GM23338 (cell line): Measurements from ENCODE around the gene ULBP3. TPM values are rescaled to one million over a fixed set of nuclear protein-coding genes. Genes with fewer than 3 reads are reported as not detected.

Experiments
- ATAC-seq: fragments of 200-7000 bp; cut with Tn5 transposase; 3 replicates; pipeline ENCODE4 v1.9.1; 2020
- DNase-seq: peaks from one replicate; pipeline ENCODE4 v3.0.0-alpha.2; 2015; ENCODE audit warnings: low spot score
- H2AFZ ChIP-seq: fragments of 200-600 bp; sonication (generic); 2 replicates; pipeline ENCODE4 v1.8.0; 2016; ENCODE audit warnings: antibody characterized with exemption, mild to moderate bottlenecking, moderate library complexity
- H3F3A ChIP-seq: fragments of 200-600 bp; sonication (generic); replicated peaks from 2 replicates; pipeline ENCODE4 v1.8.0; 2017; ENCODE audit warnings: antibody characterized with exemption, mixed run types, low read depth
- H3K27ac ChIP-seq: fragments of 200-600 bp; sonication (generic); 2 replicates; pipeline ENCODE4 v1.6.1; 2016; ENCODE audit warnings: low read depth
- H3K27me3 ChIP-seq: fragments of 200-600 bp; sonication (generic); 2 replicates; pipeline ENCODE4 v1.8.0; 2016; ENCODE audit warnings: mild to moderate bottlenecking, mixed run types, moderate library complexity; ENCODE audit not compliant: insufficient read depth
- H3K36me3 ChIP-seq: fragments of 200-600 bp; sonication (generic); 2 replicates; pipeline ENCODE4 v1.8.0; 2016; ENCODE audit warnings: mild to moderate bottlenecking; ENCODE audit not compliant: insufficient read depth
- H3K4me1 ChIP-seq: fragments of 200-600 bp; sonication (generic); 2 replicates; pipeline ENCODE4 v1.8.0; 2016; ENCODE audit warnings: mild to moderate bottlenecking, moderate library complexity; ENCODE audit not compliant: insufficient read depth
- H3K4me2 ChIP-seq: fragments of 200-600 bp; sonication (generic); 2 replicates; pipeline ENCODE4 v1.7.1; 2017; ENCODE audit warnings: mixed run types
- H3K4me3 ChIP-seq: fragments of 200-600 bp; sonication (generic); 2 replicates; pipeline ENCODE4 v1.6.1; 2016; ENCODE audit warnings: mixed run types
- H3K79me2 ChIP-seq: fragments of 200-600 bp; sonication (generic); replicated peaks from 2 replicates; pipeline ENCODE4 v1.8.0; 2017; ENCODE audit warnings: mild to moderate bottlenecking; ENCODE audit not compliant: insufficient read depth
- H3K9me2 ChIP-seq: fragments of 200-600 bp; sonication (generic); 2 replicates; pipeline ENCODE4 v1.8.0; 2017; ENCODE audit not compliant: insufficient read depth
- H4K20me1 ChIP-seq: fragments of 200-600 bp; sonication (generic); replicated peaks from 2 replicates; pipeline ENCODE4 v1.8.0; 2017; ENCODE audit warnings: mild to moderate bottlenecking; ENCODE audit not compliant: insufficient read depth
- H3K27ac Mint-ChIP-seq: 2 replicates; pipeline ENCODE4 v1.8.0; 2020; ENCODE audit warnings: inconsistent platforms, mild to moderate bottlenecking, moderate library complexity, mixed read lengths
- H3K27me3 Mint-ChIP-seq: 3 replicates; pipeline ENCODE4 v1.8.0; 2022; ENCODE audit warnings: low read depth, mild to moderate bottlenecking, moderate library complexity, mixed read lengths, inconsistent platforms; ENCODE audit not compliant: insufficient read depth, poor library complexity
- H3K36me3 Mint-ChIP-seq: 3 replicates; pipeline ENCODE4 v1.8.0; 2021; ENCODE audit warnings: low read depth, mild to moderate bottlenecking, inconsistent platforms, moderate library complexity, mixed read lengths
- H3K4me1 Mint-ChIP-seq: 3 replicates; pipeline ENCODE4 v1.8.0; 2020; ENCODE audit warnings: mild to moderate bottlenecking, inconsistent platforms, mixed read lengths
- H3K4me3 Mint-ChIP-seq: 3 replicates; pipeline ENCODE4 v1.8.0; 2021; ENCODE audit warnings: moderate library complexity, mild to moderate bottlenecking, inconsistent platforms, mixed read lengths
- H3K9me3 Mint-ChIP-seq: 3 replicates; pipeline ENCODE4 v1.8.0; 2020; ENCODE audit warnings: moderate library complexity, mild to moderate bottlenecking, inconsistent platforms, mixed read lengths
- CREB1 ChIP-seq: fragments of 250-450 bp; sonication (Bioruptor Pico); IDR thresholded peaks from 2 replicates; pipeline ENCODE4 v1.5.0; 2020; ENCODE audit warnings: low read depth, mild to moderate bottlenecking, moderate library complexity
- EZH2 ChIP-seq: fragments of 200-600 bp; sonication (generic); IDR thresholded peaks from one replicate; pipeline ENCODE4 v1.8.0; 2017; ENCODE audit warnings: antibody characterized with exemption, mild to moderate bottlenecking, low read depth; ENCODE audit not compliant: unreplicated experiment
- EZH2phosphoT487 ChIP-seq: fragments of 200-600 bp; sonication (generic); IDR thresholded peaks from one replicate; pipeline ENCODE4 v1.8.1; 2018; ENCODE audit warnings: antibody characterized with exemption; ENCODE audit not compliant: unreplicated experiment
- JUNB ChIP-seq: IDR thresholded peaks from one replicate; pipeline ENCODE4 v1.6.1; 2016; ENCODE audit warnings: antibody characterized with exemption; ENCODE audit not compliant: unreplicated experiment
- NANOG ChIP-seq: IDR thresholded peaks from 2 replicates; pipeline ENCODE4 v1.6.1; 2016; ENCODE audit warnings: antibody characterized with exemption, borderline replicate concordance
- POLR2AphosphoS5 ChIP-seq: IDR thresholded peaks from 2 replicates; pipeline ENCODE4 v1.6.1; 2016; ENCODE audit warnings: antibody characterized with exemption, low read depth
- REST ChIP-seq: IDR thresholded peaks from one replicate; pipeline ENCODE4 v1.6.1; 2018; ENCODE audit warnings: antibody characterized with exemption; ENCODE audit not compliant: unreplicated experiment
- STAT1 ChIP-seq: IDR thresholded peaks from one replicate; pipeline ENCODE4 v1.6.1; 2016; ENCODE audit warnings: antibody characterized with exemption; ENCODE audit not compliant: unreplicated experiment
- ZNF114 ChIP-seq: fragments of 250-450 bp; sonication (Bioruptor Pico); IDR thresholded peaks from 2 replicates; pipeline ENCODE4 v1.5.0; 2020; ENCODE audit warnings: mild to moderate bottlenecking, moderate library complexity
- ZNF331 ChIP-seq: fragments of 250-450 bp; sonication (Bioruptor Pico); IDR thresholded peaks from 2 replicates; pipeline ENCODE4 v1.5.0; 2020; ENCODE audit warnings: low read depth, mild to moderate bottlenecking, moderate library complexity
- polyA plus RNA-seq: library from polyadenylated mRNA; unstranded; fragments of >200 nt; fragmentation: Nextera tagmentation; extraction: Ambion mirVana; gene quantifications from 2 replicates; pipeline ENCODE4 v1.2.1, GENCODE V29; 2016
- total RNA-seq: library from RNA; depleted of rRNA; stranded (reverse); fragments of >200 nt; shearing (Covaris generic); gene quantifications from 2 replicates; pipeline ENCODE4 v1.2.3, GENCODE V29; 2014
- TF ChIP-seq, protein P1 (sequence below): fragments of 250-450 bp; sonication (Bioruptor Pico); IDR thresholded peaks from 2 replicates; pipeline ENCODE4 v1.5.0; 2020; ENCODE audit warnings: mild to moderate bottlenecking, moderate library complexity
- TF ChIP-seq, protein P2 (sequence below): IDR thresholded peaks from 2 replicates; pipeline ENCODE4 v1.6.1; 2016; ENCODE audit warnings: antibody characterized with exemption
- TF ChIP-seq, protein P3 (sequence below), 2 experiments: fragments of 200-600 bp in 1 of 2; sonication (generic) in 1 of 2; conservative IDR thresholded peaks; 2 replicates each; pipeline versions ENCODE4 v1.5.1 to v1.6.1; 2016 to 2017; ENCODE audit warnings: antibody characterized with exemption in 2 of 2, low read depth in 2 of 2, mild to moderate bottlenecking in 2 of 2, moderate library complexity in 1 of 2

ULBP3 gene
- total and polyA plus RNA-seq, 2 experiments from 2014 or later = 0.60 to 4.2 TPM

DNA sequence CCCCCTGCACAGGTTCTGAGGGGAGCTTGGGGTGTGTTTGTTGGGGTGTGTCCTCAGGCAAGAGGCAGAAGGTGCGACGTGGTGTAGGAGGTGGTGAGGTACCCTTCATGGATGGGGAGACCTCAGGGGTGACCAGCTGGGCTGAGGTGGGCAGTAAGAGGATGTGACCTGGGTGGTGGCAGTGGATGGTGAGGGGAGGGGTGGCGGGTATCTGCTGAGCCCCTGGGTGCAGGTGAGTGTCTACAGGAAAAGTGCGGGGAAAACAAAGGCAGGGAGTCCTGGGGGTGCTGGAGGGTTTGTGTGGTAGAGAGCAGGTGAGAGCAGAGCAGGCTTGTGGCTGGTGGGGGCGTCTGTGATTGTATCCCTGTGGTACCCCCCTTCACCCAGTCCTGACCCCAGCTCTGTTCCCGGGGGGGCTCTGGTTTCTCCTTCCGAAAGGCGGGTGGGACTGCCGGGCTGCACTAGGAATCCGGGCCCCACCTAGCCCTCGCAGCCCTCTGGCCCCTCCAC, 44.2 kb downstream of the ULBP3 start:
- Mint-ChIP-seq H3K4me1 (peaks cover 5% of the 10 kb centered on the region; the same call in 2 of the 3 replicates), H3K27me3 (peaks cover 31% of the 10 kb centered on the region), H3K27ac (no peak overlapping the region), H3K36me3 (no peaks in the 10 kb centered on the region), H3K9me3 (no peaks in the 10 kb centered on the region), H3K4me3 (no peak overlapping the region)
- Histone ChIP-seq H4K20me1 (no peaks in the 10 kb centered on the region), H3K79me2 (no peaks in the 10 kb centered on the region), H3K27me3 (peaks cover 55% of the 10 kb centered on the region), H3F3A (no peaks in the 10 kb centered on the region), H3K4me1 (peaks cover 10% of the 10 kb centered on the region), H3K4me2 (peak overlapping the region; percentile 85), H3K9me2 (no peaks in the 10 kb centered on the region), H2AFZ (peak overlapping the region; percentile 99), H3K4me3 (peak overlapping the region; percentile 62), H3K27ac (no peak overlapping the region), H3K36me3 (no peaks in the 10 kb centered on the region)
- no peak for ATAC-seq
- no peak for DNase-seq
- TF ChIP-seq, protein P1, sequence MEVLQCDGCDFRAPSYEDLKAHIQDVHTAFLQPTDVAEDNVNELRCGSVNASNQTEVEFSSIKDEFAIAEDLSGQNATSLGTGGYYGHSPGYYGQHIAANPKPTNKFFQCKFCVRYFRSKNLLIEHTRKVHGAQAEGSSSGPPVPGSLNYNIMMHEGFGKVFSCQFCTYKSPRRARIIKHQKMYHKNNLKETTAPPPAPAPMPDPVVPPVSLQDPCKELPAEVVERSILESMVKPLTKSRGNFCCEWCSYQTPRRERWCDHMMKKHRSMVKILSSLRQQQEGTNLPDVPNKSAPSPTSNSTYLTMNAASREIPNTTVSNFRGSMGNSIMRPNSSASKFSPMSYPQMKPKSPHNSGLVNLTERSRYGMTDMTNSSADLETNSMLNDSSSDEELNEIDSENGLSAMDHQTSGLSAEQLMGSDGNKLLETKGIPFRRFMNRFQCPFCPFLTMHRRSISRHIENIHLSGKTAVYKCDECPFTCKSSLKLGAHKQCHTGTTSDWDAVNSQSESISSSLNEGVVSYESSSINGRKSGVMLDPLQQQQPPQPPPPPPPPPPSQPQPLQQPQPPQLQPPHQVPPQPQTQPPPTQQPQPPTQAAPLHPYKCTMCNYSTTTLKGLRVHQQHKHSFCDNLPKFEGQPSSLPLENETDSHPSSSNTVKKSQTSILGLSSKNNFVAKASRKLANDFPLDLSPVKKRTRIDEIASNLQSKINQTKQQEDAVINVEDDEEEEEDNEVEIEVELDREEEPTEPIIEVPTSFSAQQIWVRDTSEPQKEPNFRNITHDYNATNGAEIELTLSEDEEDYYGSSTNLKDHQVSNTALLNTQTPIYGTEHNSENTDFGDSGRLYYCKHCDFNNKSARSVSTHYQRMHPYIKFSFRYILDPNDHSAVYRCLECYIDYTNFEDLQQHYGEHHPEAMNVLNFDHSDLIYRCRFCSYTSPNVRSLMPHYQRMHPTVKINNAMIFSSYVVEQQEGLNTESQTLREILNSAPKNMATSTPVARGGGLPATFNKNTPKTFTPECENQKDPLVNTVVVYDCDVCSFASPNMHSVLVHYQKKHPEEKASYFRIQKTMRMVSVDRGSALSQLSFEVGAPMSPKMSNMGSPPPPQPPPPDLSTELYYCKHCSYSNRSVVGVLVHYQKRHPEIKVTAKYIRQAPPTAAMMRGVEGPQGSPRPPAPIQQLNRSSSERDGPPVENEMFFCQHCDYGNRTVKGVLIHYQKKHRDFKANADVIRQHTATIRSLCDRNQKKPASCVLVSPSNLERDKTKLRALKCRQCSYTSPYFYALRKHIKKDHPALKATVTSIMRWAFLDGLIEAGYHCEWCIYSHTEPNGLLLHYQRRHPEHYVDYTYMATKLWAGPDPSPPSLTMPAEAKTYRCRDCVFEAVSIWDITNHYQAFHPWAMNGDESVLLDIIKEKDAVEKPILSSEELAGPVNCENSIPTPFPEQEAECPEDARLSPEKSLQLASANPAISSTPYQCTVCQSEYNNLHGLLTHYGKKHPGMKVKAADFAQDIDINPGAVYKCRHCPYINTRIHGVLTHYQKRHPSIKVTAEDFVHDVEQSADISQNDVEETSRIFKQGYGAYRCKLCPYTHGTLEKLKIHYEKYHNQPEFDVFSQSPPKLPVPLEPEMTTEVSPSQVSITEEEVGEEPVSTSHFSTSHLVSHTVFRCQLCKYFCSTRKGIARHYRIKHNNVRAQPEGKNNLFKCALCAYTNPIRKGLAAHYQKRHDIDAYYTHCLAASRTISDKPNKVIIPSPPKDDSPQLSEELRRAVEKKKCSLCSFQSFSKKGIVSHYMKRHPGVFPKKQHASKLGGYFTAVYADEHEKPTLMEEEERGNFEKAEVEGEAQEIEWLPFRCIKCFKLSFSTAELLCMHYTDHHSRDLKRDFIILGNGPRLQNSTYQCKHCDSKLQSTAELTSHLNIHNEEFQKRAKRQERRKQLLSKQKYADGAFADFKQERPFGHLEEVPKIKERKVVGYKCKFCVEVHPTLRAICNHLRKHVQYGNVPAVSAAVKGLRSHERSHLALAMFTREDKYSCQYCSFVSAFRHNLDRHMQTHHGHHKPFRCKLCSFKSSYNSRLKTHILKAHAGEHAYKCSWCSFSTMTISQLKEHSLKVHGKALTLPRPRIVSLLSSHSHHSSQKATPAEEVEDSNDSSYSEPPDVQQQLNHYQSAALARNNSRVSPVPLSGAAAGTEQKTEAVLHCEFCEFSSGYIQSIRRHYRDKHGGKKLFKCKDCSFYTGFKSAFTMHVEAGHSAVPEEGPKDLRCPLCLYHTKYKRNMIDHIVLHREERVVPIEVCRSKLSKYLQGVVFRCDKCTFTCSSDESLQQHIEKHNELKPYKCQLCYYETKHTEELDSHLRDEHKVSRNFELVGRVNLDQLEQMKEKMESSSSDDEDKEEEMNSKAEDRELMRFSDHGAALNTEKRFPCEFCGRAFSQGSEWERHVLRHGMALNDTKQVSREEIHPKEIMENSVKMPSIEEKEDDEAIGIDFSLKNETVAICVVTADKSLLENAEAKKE (CRISPR knock-in tag) = no peak
- TF ChIP-seq JUNB = no peak
- no peak for TF ChIP-seq EZH2
- TF ChIP-seq, protein P2, sequence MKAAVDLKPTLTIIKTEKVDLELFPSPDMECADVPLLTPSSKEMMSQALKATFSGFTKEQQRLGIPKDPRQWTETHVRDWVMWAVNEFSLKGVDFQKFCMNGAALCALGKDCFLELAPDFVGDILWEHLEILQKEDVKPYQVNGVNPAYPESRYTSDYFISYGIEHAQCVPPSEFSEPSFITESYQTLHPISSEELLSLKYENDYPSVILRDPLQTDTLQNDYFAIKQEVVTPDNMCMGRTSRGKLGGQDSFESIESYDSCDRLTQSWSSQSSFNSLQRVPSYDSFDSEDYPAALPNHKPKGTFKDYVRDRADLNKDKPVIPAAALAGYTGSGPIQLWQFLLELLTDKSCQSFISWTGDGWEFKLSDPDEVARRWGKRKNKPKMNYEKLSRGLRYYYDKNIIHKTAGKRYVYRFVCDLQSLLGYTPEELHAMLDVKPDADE = no peak
- TF ChIP-seq ZNF114 (CRISPR knock-in tag) = no peak
- TF ChIP-seq REST = no peak
- TF ChIP-seq NANOG = no peak
- no peak for TF ChIP-seq CREB1 (CRISPR knock-in tag)
- TF ChIP-seq, protein P3, sequence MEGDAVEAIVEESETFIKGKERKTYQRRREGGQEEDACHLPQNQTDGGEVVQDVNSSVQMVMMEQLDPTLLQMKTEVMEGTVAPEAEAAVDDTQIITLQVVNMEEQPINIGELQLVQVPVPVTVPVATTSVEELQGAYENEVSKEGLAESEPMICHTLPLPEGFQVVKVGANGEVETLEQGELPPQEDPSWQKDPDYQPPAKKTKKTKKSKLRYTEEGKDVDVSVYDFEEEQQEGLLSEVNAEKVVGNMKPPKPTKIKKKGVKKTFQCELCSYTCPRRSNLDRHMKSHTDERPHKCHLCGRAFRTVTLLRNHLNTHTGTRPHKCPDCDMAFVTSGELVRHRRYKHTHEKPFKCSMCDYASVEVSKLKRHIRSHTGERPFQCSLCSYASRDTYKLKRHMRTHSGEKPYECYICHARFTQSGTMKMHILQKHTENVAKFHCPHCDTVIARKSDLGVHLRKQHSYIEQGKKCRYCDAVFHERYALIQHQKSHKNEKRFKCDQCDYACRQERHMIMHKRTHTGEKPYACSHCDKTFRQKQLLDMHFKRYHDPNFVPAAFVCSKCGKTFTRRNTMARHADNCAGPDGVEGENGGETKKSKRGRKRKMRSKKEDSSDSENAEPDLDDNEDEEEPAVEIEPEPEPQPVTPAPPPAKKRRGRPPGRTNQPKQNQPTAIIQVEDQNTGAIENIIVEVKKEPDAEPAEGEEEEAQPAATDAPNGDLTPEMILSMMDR (conservative IDR thresholded peaks at IDR 0.05; ENCODE audit: low read depth in 2 of 2) = no peak
- no peak for TF ChIP-seq EZH2phosphoT487
- no peak for TF ChIP-seq STAT1
- no peak for TF ChIP-seq ZNF331 (CRISPR knock-in tag)
- TF ChIP-seq POLR2AphosphoS5 = no peak
